NCI-H187 treated with DMSO at 0.1 percent for 48 hours (cell line): Measurements from ENCODE around the gene HSPA12B.
A peak's percentile ranks its signal among the peaks of the same experiment; 100 is the strongest.

Experiments
- DNase-seq: peaks from one replicate; lab custom pipeline; 2025; lab: John Stamatoyannopoulos, UW

Gene HSPA12B

GRCh38 chr20:3749087-3749688, 16.7 kb downstream of the HSPA12B start:
- no peak for DNase-seq

DNA sequence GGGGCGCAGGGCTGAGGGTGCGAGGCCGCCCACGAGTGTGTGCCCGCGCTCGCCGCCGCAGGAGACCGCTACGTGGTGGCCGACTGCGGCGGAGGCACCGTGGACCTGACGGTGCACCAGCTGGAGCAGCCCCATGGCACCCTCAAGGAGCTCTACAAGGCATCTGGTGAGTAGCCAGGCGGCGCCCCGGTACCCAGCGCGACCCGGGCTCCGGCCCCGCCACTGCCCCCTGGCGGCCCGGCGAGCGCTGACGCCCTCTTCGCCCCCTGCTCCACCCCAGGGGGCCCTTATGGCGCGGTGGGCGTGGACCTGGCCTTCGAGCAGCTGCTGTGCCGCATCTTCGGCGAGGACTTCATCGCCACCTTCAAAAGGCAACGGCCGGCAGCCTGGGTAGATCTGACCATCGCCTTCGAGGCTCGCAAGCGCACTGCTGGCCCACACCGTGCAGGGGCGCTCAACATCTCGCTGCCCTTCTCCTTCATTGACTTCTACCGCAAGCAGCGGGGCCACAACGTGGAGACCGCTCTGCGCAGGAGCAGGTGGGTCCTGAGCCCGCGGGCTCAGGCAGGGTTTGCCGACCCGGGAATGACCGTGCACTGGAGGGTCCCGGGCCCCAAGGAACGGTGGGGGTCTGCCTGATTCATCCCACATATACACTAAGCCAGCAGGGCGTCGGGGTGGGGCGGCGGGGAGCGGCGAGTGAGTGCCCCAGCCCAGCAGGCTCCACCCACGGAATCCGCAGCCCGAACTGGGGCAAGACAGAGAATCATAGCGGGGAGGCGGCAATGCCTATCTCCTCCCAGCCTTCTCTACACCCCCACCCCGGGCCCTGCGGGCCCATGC, 17.4 kb downstream of the HSPA12B start:
- DNase-seq = no peak

GRCh38 chr20:3751305-3751674, 18.8 kb downstream of the HSPA12B start:
- DNase-seq = no peak

DNA sequence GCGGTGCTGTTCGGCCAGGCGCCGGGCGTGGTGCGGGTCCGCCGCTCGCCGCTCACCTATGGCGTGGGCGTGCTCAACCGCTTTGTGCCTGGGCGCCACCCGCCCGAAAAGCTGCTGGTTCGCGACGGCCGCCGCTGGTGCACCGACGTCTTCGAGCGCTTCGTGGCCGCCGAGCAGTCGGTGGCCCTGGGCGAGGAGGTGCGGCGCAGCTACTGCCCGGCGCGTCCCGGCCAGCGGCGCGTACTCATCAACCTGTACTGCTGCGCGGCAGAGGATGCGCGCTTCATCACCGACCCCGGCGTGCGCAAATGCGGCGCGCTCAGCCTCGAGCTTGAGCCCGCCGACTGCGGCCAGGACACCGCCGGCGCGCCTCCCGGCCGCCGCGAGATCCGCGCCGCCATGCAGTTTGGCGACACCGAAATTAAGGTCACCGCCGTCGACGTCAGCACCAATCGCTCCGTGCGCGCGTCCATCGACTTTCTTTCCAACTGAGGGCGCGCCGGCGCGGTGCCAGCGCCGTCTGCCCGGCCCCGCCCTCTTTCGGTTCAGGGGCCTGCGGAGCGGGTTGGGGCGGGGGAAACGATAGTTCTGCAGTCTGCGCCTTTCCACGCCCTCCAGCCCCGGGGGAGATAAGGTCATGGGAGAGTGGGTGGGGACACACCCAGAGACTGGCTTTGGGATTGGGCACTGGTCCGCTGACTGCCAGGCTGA, 19.3 kb downstream of the HSPA12B start:
- DNase-seq = no peak

DNA sequence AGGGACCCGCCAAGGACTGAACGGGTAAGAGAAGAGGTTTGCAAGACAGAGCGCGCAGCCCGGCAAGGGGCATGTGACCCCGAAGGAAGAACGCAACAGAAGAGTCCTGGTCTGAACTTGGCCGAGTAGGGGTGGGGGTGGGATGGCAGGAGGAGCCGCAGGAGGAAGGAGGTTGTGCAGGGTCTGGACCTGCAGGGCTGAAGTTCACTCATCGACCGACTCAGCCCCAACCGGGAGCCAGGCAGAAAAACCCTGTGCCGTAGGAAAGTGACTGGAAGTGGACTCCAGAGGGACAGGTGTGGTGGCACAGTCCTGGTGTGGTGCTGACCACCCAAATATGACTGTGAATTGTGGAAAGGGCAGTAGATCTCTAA, 19.9 kb downstream of the HSPA12B start:
- DNase-seq = no peak

DNA sequence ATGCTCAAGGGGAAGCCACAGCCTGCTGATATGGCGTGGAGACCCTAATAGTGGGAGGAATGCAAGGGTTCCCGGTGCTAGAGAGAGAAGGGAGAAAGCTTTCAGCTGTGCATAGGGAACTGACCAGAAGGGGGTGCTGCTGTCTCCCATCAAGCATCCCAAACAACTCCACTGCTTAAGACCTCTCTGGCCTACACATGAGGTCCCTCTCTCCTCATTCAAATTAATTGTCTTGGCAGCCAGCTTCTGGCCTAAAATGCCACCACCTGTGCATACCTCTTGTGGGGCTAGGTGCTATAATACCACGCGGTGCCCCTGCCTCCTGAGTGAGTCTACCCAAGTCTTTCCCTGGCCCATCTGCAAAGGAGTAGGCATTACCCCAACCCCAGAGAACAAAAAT, 20.6 kb downstream of the HSPA12B start:
- peak; percentile 24 for DNase-seq

DNA sequence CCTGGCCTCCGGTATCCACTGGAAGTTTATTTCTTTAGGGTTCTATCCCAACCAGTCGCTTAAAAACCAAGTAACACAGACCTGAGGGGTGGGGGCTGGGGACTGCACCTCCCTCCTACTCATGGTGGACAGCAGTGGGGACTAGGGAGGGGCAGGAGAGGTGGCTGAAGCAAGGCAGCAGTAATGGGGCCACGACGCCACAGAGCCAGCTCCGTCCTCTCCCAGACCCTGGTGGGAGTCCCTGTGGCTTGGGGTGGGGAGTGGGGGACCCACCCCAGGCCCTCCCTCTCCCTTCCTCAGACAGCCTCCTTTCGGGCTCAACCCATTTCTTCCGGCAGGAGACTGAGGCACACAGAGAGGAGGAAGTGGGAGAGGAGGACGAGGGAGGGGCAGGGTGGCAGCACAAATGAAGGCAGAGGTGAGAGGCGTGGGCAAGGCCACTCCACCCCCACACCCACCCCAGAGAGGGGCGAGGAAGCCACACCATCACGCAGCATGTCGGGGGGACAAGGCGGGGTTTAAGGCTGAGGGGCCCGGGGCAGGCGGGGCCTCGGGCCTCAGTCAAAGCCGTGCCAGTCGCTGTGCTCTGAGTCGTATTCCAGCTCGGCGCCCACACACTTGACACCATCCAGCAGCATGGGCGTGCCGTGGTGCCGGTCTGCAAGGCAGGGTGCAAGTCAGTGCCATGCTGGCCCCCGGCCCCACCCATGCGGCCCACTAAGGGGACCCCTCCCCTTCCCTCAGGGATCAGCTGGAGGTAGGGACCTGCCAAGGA, 21.2 kb downstream of the HSPA12B start:
- no peak for DNase-seq

- DNase-seq = no peak
Measured at GRCh38 chr20:3754276-3754630, 21.8 kb downstream of the HSPA12B start.

DNA sequence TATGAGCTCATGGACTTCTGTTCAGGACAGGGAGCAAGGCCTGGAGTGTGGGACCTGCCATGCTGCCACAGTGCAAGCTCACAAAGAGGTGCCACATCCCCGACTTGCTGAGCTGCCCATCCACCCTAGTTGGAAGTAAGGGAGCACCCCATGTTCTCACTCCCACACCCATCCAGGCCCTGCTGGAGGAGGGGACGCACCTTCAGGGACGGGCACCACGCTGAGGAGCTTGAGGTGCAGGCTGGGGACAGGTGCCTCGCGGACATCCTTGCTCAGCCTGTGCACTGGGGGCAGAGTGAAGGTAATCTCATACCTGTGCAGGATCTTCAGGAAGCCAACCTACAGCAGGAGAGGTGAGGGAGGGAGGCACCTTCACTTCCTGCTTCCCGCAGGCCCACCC, 22.8 kb downstream of the HSPA12B start:
- no peak for DNase-seq

DNA sequence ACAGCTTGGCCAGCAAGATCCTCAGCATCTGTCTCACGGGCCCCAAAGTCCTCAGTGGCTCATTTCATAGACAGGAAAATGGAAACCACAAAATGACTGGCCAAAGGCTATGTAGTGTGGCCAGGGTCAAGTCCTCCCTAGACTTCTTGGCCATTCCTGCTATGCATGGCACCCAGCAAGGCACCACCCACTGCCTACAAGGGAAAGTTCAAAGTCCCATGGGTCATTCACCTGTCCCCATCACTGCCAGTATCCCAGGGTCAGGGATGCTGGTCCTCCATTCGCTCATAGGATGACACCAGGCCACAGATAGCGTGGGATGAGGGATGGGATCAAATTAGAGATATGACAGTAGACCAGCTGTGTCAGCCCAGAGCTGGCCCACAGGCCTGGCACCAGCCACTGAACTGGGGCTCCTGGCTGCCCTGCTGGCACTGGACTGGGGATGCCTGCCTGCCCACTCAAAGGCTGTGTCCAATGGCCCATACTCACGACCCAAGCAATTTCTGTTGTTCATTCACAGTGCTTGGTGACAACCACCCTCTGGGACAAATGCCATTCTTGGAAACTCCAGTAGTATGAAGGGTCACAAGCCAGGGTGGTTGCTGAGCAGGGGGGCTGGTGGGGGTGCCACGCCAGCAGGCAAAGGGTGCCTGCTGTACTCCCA, 23.5 kb downstream of the HSPA12B start:
- no peak for DNase-seq

DNA sequence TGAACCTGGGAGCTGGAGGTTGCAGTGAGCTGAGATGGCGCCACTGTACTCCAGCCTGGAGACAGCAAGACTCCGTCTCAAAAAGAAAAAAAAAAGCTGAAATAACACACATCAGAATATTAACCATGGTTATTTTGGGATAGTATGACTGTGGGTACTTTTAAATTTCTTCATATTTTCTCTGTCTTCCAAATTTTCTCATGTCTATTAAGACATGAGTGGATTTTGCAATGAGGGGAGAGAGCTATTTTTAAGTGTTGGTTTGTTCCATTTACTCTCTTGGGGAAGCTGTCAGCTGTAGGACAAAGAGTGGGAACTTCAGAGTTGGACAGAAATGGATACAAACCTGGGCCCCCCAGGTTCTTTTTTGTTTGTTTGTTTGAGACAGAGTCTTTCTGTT, 24.8 kb downstream of the HSPA12B start:
- DNase-seq = no peak

- no peak for DNase-seq
Measured at GRCh38 chr20:3758566-3758965, 26.1 kb downstream of the HSPA12B start.

- DNase-seq = no peak
Measured at GRCh38 chr20:3759316-3759823, 26.9 kb downstream of the HSPA12B start.

DNA sequence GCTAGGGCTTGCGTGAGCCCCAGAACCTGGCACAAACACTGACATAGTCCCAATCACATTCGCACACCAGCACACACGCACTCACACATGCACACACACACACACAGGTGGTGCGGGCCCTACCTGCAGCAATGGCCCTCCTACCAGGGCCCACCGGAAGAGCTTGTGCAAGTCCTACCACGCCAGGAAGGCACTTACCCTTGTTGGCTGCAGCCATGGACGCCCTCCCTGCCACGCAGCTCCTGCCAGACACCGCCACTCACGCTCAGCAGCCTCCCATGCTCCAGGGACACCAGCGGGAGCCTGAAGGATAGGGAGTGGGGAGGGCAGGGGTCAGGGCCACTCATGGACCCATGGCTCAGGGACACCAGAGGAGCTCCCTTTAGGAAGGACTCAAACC, 27.4 kb downstream of the HSPA12B start:
- no peak for DNase-seq

DNA sequence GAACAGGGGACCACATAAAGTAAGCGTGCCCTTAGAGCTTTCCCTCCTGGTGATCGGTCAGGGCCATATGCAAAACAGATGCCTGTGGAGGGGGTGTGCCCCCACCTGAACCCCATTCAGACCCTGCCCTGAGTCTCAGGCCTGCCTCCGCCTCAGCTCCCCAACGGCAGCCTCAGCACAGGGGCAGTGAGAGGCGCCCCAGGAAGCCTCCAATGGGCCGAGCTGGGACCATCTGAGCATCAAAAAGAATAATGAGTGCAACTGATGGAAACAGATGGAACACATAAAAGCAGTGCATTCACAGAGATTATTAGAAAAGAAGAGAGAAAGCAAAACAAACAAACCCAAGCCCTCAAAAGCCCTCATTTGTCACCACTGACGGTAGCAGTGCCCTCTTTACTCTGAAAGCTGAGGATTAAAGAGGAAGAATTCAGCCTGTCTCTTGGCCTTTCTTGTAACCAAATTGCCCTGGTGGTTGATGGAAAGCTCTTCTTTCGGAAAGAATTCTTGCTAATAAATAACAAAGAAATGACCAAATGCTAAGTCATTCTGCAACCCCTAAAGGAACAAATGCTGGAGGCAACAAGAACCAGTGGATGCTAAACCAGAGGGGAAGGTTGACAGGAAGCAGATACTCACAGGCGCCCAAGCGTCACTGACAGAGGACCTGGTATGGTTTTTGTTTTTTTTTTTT, 28.3 kb downstream of the HSPA12B start:
- no peak for DNase-seq

DNA sequence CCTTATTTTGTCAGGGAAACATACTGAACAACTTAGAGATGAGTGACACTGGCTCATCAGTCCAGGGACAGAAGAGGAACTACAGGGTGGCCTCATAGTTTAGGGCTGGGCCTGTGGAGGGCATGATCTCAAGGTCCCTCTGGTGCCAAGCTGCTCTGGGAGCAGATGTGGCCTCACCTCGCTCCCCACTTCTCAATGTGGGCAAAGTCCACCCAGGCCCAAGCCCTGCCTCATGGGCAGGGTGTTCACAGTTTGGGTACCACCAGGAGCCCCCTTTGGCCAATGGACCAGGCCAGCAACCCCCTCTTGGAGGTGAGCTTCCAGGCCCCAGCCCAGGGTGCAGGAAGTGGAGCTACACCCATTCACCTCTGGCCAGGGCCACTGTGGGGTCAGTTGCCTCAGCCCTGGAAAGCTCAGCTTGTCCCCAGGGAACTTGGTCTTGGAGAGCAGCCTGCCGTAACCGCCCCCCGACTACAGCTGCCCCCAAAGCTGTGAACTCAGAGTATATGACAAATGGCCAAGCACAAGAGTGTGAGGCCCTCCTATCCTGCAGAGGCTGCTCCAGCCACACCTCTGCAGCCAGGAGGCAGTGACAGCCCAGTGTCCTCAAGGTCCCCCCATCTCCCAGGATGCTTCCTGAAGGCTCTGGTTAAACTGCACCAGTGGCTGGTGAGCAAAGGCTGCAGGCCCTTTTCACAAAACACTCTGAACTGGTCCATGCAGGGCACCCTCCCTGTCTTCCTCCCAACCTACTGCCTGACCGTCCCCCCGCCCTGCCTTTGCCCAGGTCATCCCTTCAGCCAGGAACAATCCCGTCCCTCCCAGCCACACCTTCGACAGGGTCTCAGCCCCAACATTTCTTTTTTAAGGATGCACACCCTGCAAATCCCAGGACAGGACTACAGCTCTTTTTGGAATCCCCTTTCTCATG, 31.5 kb downstream of the HSPA12B start:
- no peak for DNase-seq

DNA sequence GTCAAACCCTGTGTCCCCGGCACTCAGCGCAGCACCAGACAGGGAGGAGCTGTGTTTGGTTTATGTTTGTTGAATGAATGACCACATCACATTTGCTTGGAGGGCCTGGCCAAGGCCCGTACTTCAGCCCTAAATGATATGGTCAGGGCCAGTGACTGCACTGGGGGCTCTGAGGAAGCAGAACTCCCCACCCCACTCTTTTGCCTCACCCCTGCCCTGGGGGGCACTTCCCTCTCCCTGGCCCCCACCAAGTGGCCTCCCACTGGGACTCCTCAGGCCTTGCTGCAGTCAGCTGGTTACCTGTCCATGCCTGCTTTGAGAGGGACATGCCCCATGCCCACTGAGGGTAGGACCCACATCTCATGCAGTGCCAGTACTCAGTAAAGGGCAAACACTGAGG, 32.2 kb downstream of the HSPA12B start:
- DNase-seq = no peak

DNA sequence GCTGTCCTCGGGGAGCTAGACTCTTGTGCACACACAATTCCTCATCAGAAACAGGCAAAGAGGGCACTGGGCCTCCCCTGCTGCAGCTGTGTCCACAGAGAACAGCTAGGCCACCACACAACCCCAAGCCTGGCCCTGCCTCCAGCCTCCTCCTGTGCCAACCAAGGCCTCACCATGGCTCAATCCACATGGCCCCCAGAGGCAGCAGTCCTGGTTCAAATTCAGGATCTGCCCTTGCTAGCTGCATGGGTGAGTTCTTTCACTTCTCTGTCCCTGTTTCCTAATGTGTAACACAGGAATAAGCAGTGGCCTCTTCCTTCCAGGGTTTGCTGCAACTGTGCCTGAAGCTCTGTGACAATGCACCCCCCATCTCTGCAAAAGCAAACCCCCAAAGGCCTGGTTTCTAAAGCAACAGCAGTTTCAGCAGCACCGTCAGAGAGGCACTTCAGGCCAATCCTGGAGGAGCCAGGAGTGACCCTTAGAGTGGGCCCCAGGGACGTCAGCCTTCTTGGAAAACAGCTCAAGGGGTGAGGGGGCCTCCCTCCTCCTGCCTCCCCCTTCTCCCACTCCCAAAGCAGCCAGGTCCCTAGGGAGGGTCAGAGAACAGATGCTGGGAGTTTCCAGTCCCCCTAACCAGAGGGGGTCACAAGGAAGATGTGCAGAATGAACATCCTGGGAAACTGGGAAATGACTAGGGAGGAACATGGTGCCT, 32.8 kb downstream of the HSPA12B start:
- no peak for DNase-seq

GRCh38 chr20:3766422-3767109, 34.1 kb downstream of the HSPA12B start:
- DNase-seq = no peak
